Measurements from ENCODE around the gene ITIH2.
"Not testable (repeated sequence)": the region's sequence is repeated elsewhere in the genome, so short reads cannot be mapped to it uniquely, and the experiment has no call there.

Gene ITIH2

GRCh38 chr10:7722927-7723529, 19.9 kb downstream of the ITIH2 start:
- in situ Hi-C loops (cut with HindIII; ENCODE audit: low pct_unique_long_range_greater_than_20kb, low sequenced_read_pairs): no loop called here
- no peak for DNase-seq (ENCODE audit: low read depth in 1 of 2, low spot score in 1 of 2)
- TF ChIP-seq JUND (IDR thresholded peaks at IDR 0.05; ENCODE audit: low read depth): no peak

GRCh38 chr10:7734821-7735220, 31.7 kb downstream of the ITIH2 start:
- in situ Hi-C loops (cut with HindIII; ENCODE audit: low pct_unique_long_range_greater_than_20kb, low sequenced_read_pairs): no loop called here
- no peak for TF ChIP-seq JUND (IDR thresholded peaks at IDR 0.05; ENCODE audit: low read depth)
- DNase-seq (ENCODE audit: low read depth in 1 of 2, low spot score in 1 of 2): no peak

- no peak for TF ChIP-seq JUND (IDR thresholded peaks at IDR 0.05; ENCODE audit: low read depth)
- in situ Hi-C loops (cut with HindIII; ENCODE audit: low pct_unique_long_range_greater_than_20kb, low sequenced_read_pairs): no loop called here
Observed at GRCh38 chr10:7738536-7739407, 35.7 kb downstream of the ITIH2 start.

GRCh38 chr10:7744307-7744706, 41.2 kb downstream of the ITIH2 start:
- in situ Hi-C loops (cut with HindIII; ENCODE audit: low pct_unique_long_range_greater_than_20kb, low sequenced_read_pairs): no loop called here
- DNase-seq (ENCODE audit: low read depth in 1 of 2, low spot score in 1 of 2): no peak
- no peak for TF ChIP-seq JUND (IDR thresholded peaks at IDR 0.05; ENCODE audit: low read depth)

More at GRCh38 chr10:7738536-7739407, 35.7 kb downstream of the ITIH2 start:
- no peak for DNase-seq (ENCODE audit: low read depth in 1 of 2, low spot score in 1 of 2)

GRCh38 chr10:7748637-7749036, 45.5 kb downstream of the ITIH2 start:
- DNase-seq (ENCODE audit: low read depth in 1 of 2, low spot score in 1 of 2); in situ Hi-C loops (cut with HindIII; ENCODE audit: low pct_unique_long_range_greater_than_20kb, low sequenced_read_pairs): not testable (repeated sequence)

- TF ChIP-seq JUND (IDR thresholded peaks at IDR 0.05; ENCODE audit: low read depth): no peak
- no peak for DNase-seq (ENCODE audit: low read depth in 1 of 2, low spot score in 1 of 2)
Observed at GRCh38 chr10:7750222-7750621, 47.1 kb downstream of the ITIH2 start.

GRCh38 chr10:7752251-7752650, 49.1 kb downstream of the ITIH2 start:
- DNase-seq (ENCODE audit: low read depth in 1 of 2, low spot score in 1 of 2): no peak
- in situ Hi-C loops (cut with HindIII; ENCODE audit: low pct_unique_long_range_greater_than_20kb, low sequenced_read_pairs): no loop called here
- no peak for TF ChIP-seq JUND (IDR thresholded peaks at IDR 0.05; ENCODE audit: low read depth)

More at GRCh38 chr10:7750222-7750621, 47.1 kb downstream of the ITIH2 start:
- in situ Hi-C loops (cut with HindIII; ENCODE audit: low pct_unique_long_range_greater_than_20kb, low sequenced_read_pairs): no loop called here

- in situ Hi-C loops (cut with HindIII; ENCODE audit: low pct_unique_long_range_greater_than_20kb, low sequenced_read_pairs): no loop called here
- TF ChIP-seq JUND (IDR thresholded peaks at IDR 0.05; ENCODE audit: low read depth): no peak
- no peak for DNase-seq (ENCODE audit: low read depth in 1 of 2, low spot score in 1 of 2)
Observed at GRCh38 chr10:7755103-7755502, 52.0 kb downstream of the ITIH2 start.

GRCh38 chr10:7756360-7756992, 53.4 kb downstream of the ITIH2 start:
- no peak for TF ChIP-seq JUND (IDR thresholded peaks at IDR 0.05; ENCODE audit: low read depth)
- DNase-seq (ENCODE audit: low read depth in 1 of 2, low spot score in 1 of 2): peak; percentile 41 to 73
- in situ Hi-C loops (cut with HindIII; ENCODE audit: low pct_unique_long_range_greater_than_20kb, low sequenced_read_pairs): no loop called here

GRCh38 chr10:7763929-7764328, 60.8 kb downstream of the ITIH2 start:
- DNase-seq (ENCODE audit: low read depth in 1 of 2, low spot score in 1 of 2): no peak
- no peak for TF ChIP-seq JUND (IDR thresholded peaks at IDR 0.05; ENCODE audit: low read depth)
- in situ Hi-C loops (cut with HindIII; ENCODE audit: low pct_unique_long_range_greater_than_20kb, low sequenced_read_pairs): no loop called here

GRCh38 chr10:7766241-7766640, 63.1 kb downstream of the ITIH2 start:
- TF ChIP-seq JUND (IDR thresholded peaks at IDR 0.05; ENCODE audit: low read depth): no peak
- in situ Hi-C loops (cut with HindIII; ENCODE audit: low pct_unique_long_range_greater_than_20kb, low sequenced_read_pairs): no loop called here
- DNase-seq (ENCODE audit: low read depth in 1 of 2, low spot score in 1 of 2): no peak

- no peak for DNase-seq (ENCODE audit: low read depth in 1 of 2, low spot score in 1 of 2)
- in situ Hi-C loops (cut with HindIII; ENCODE audit: low pct_unique_long_range_greater_than_20kb, low sequenced_read_pairs): no loop called here
- no peak for TF ChIP-seq JUND (IDR thresholded peaks at IDR 0.05; ENCODE audit: low read depth)
Observed at GRCh38 chr10:7767209-7767608, 64.1 kb downstream of the ITIH2 start.

- in situ Hi-C loops (cut with HindIII; ENCODE audit: low pct_unique_long_range_greater_than_20kb, low sequenced_read_pairs): no loop called here
- TF ChIP-seq JUND (IDR thresholded peaks at IDR 0.05; ENCODE audit: low read depth): no peak
- no peak for DNase-seq (ENCODE audit: low read depth in 1 of 2, low spot score in 1 of 2)
Observed at GRCh38 chr10:7768417-7768816, 65.3 kb downstream of the ITIH2 start.

Measured in T47D (cell line).